Loucy (cell line): Measurements from ENCODE around the gene NCAPD2.

Source experiments
- H2AFZ ChIP-seq: fragments of 200-600 bp; sonication (generic); 2 replicates; pipeline ENCODE4 v1.6.0; 2016; ENCODE audit warnings: antibody characterized with exemption, mild to moderate bottlenecking, low read length, moderate library complexity
- H3F3A ChIP-seq: fragments of 200-600 bp; 2 replicates; pipeline ENCODE4 v1.6.0; 2016; ENCODE audit warnings: antibody characterized with exemption, low read depth, mild to moderate bottlenecking
- H3K27me3 ChIP-seq: fragments of 200-600 bp; sonication (generic); 2 replicates; pipeline ENCODE4 v1.6.1; 2014; ENCODE audit warnings: low read length, mild to moderate bottlenecking; ENCODE audit not compliant: insufficient read depth, poor library complexity, severe bottlenecking
- H3K36me3 ChIP-seq: fragments of 200-600 bp; sonication (generic); 2 replicates; pipeline ENCODE4 v1.6.1; 2016; ENCODE audit warnings: low read length; ENCODE audit not compliant: insufficient read depth
- H3K4me1 ChIP-seq: fragments of 200-600 bp; sonication (generic); 2 replicates; pipeline ENCODE4 v1.5.1; 2014; ENCODE audit warnings: low read length, mild to moderate bottlenecking; ENCODE audit not compliant: insufficient read depth, poor library complexity, severe bottlenecking
- H3K4me2 ChIP-seq: fragments of 200-600 bp; sonication (generic); 2 replicates; pipeline ENCODE4 v1.6.0; 2014; ENCODE audit warnings: antibody characterized with exemption, low read length, low read depth, mild to moderate bottlenecking; ENCODE audit not compliant: poor library complexity, severe bottlenecking
- H3K4me3 ChIP-seq: fragments of 200-600 bp; sonication (generic); 2 replicates; pipeline ENCODE4 v1.5.1; 2014; ENCODE audit warnings: low read length, mild to moderate bottlenecking, mixed read lengths; ENCODE audit not compliant: poor library complexity, severe bottlenecking
- H3K79me2 ChIP-seq: fragments of 200-600 bp; sonication (generic); 2 replicates; pipeline ENCODE4 v1.6.1; 2014; ENCODE audit warnings: low read length; ENCODE audit not compliant: insufficient read depth
- H3K9ac ChIP-seq: fragments of 200-600 bp; sonication (generic); 2 replicates; pipeline ENCODE4 v1.6.0; 2014; ENCODE audit warnings: mild to moderate bottlenecking, low read depth, low read length, moderate library complexity; ENCODE audit not compliant: poor library complexity, severe bottlenecking
- H3K9me2 ChIP-seq: fragments of 200-600 bp; sonication (generic); replicated peaks from 2 replicates; pipeline ENCODE4 v1.6.1; 2016; ENCODE audit warnings: low read depth, low read length, mixed read lengths
- H3K9me3 ChIP-seq: fragments of 200-600 bp; sonication (generic); 2 replicates; pipeline ENCODE4 v1.6.1; 2014; ENCODE audit warnings: mild to moderate bottlenecking, antibody characterized with exemption, low read length, low read depth; ENCODE audit not compliant: insufficient read depth
- H4K20me1 ChIP-seq: fragments of 200-600 bp; sonication (generic); 2 replicates; pipeline ENCODE4 v1.6.0; 2014; ENCODE audit warnings: antibody characterized with exemption, low read length, mild to moderate bottlenecking; ENCODE audit not compliant: insufficient read depth, poor library complexity, severe bottlenecking
- EZH2phosphoT487 ChIP-seq: fragments of 200-600 bp; IDR thresholded peaks from 2 replicates; pipeline ENCODE4 v1.6.1; 2018; ENCODE audit warnings: antibody characterized with exemption, mild to moderate bottlenecking, moderate library complexity, borderline replicate concordance
- TF ChIP-seq, protein P1 (sequence below): fragments of 200-600 bp; sonication (generic); conservative IDR thresholded peaks from 2 replicates; pipeline ENCODE4 v1.5.1; 2014; ENCODE audit warnings: mild to moderate bottlenecking, antibody characterized with exemption, low read length

Gene NCAPD2

DNA sequence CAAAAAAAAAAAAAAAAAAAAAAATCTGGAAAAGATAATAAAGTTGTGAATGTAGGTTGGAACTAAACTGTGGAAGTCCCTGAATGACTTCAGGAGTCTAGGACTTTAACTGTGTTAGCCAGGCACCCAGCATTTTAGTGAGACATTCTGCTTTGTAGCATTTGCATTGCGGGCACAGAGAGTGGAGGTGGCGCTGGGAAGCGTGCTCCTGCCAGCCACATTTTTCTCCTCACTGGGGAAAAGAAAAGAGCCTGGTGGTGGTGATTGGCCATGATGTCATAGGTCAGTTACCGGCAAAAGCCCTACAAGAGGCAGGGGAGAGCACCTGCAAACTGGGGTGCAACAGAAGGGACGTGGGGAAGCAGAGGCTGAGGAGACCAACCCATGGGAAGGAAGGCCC is 30.7 kb downstream of the NCAPD2 start:
- peaks cover 100% of the 10 kb centered on the region for H3K36me3 ChIP-seq
- TF ChIP-seq, protein P1, sequence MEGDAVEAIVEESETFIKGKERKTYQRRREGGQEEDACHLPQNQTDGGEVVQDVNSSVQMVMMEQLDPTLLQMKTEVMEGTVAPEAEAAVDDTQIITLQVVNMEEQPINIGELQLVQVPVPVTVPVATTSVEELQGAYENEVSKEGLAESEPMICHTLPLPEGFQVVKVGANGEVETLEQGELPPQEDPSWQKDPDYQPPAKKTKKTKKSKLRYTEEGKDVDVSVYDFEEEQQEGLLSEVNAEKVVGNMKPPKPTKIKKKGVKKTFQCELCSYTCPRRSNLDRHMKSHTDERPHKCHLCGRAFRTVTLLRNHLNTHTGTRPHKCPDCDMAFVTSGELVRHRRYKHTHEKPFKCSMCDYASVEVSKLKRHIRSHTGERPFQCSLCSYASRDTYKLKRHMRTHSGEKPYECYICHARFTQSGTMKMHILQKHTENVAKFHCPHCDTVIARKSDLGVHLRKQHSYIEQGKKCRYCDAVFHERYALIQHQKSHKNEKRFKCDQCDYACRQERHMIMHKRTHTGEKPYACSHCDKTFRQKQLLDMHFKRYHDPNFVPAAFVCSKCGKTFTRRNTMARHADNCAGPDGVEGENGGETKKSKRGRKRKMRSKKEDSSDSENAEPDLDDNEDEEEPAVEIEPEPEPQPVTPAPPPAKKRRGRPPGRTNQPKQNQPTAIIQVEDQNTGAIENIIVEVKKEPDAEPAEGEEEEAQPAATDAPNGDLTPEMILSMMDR: no peak
- no peak for TF ChIP-seq EZH2phosphoT487

DNA sequence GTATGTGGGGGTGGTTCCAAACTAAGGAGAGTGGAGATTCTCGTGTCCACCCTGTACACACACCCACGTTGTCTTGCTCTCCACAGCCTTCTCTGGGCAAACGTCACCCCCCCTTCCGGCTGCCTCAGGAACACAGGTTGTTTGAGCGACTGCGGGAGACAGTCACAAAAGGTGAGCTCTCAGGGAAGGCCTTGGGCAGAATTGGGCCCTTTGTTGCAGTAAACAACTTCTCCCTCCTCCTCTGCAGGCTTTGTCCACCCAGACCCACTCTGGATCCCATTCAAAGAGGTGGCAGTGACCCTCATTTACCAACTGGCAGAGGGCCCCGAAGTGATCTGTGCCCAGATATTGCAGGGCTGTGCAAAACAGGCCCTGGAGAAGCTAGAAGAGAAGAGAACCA is 32.3 kb downstream of the NCAPD2 start:
- no peak for TF ChIP-seq EZH2phosphoT487
- TF ChIP-seq, protein P1: no peak
- no peaks in the 10 kb centered on the region for H4K20me1 ChIP-seq
- no peak overlapping the region for H2AFZ ChIP-seq
- H3F3A ChIP-seq: peaks cover 2% of the 10 kb centered on the region; the same call in 1 of the 2 replicates
- peaks cover 100% of the 10 kb centered on the region for H3K36me3 ChIP-seq
- no peaks in the 10 kb centered on the region for H3K27me3 ChIP-seq
- no peak overlapping the region for H3K9ac ChIP-seq
- no peaks in the 10 kb centered on the region for H3K9me2 ChIP-seq
- no peaks in the 10 kb centered on the region for H3K9me3 ChIP-seq
- H3K4me1 ChIP-seq: no peaks in the 10 kb centered on the region
- H3K4me2 ChIP-seq: no peak overlapping the region
- H3K4me3 ChIP-seq: no peak overlapping the region
- peaks cover 3% of the 10 kb centered on the region; the same call in 1 of the 2 replicates for H3K79me2 ChIP-seq

More for the DNA sequence above, 30.7 kb downstream of the NCAPD2 start:
- no peaks in the 10 kb centered on the region for H3K27me3 ChIP-seq
- no peak overlapping the region for H2AFZ ChIP-seq
- H3K4me1 ChIP-seq: no peaks in the 10 kb centered on the region
- no peaks in the 10 kb centered on the region for H3F3A ChIP-seq
- no peaks in the 10 kb centered on the region for H3K79me2 ChIP-seq
- H3K9ac ChIP-seq: no peak overlapping the region
- H3K9me3 ChIP-seq: no peaks in the 10 kb centered on the region
- no peak overlapping the region for H3K4me3 ChIP-seq
- no peaks in the 10 kb centered on the region for H3K9me2 ChIP-seq
- no peak overlapping the region for H3K4me2 ChIP-seq
- H4K20me1 ChIP-seq: no peaks in the 10 kb centered on the region

DNA sequence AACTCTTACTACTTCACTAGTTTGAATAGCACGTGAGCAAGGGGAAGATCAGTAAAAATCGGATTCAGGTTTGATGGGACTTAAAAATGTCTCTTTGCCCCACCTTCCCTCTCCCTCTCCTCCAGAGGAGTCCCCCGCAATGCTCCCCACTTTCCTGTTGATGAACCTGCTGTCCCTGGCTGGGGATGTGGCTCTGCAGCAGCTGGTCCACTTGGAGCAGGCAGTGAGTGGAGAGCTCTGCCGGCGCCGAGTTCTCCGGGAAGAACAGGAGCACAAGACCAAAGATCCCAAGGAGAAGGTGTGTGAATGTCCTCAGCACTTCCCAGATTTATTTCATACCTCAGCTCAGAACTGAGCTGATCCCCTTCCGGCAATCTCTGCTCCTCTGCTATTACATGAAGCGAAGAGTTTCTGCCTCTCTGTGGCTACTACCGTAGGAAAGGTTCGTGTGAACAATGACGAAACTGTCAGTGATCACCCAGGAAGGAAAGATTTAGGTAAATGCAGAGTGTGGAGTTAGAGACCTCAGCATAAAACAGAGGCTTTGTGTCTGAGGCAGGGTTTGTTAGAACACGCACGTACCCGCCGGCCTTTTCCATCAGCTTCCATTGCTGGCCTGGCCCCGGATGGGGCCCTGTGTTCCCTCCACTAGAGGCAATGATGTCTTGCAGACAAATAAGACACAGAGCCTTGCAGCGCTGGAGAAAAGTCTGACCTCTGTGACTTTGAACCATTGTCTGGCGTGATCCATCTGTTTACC is 33.0 kb downstream of the NCAPD2 start:
- Histone ChIP-seq H3K27me3 (no peaks in the 10 kb centered on the region), H3K36me3 (peaks cover 100% of the 10 kb centered on the region), H3K4me1 (peaks cover 2% of the 10 kb centered on the region), H3K9me2 (no peaks in the 10 kb centered on the region), H3K4me3 (no peak overlapping the region), H3K9ac (no peak overlapping the region), H3K79me2 (peaks cover 11% of the 10 kb centered on the region; the same call in 1 of the 2 replicates), H3F3A (peaks cover 2% of the 10 kb centered on the region; the same call in 1 of the 2 replicates), H3K9me3 (no peaks in the 10 kb centered on the region), H2AFZ (no peak overlapping the region), H3K4me2 (no peak overlapping the region), H4K20me1 (peaks cover 1% of the 10 kb centered on the region)
- TF ChIP-seq EZH2phosphoT487: no peak
- TF ChIP-seq, protein P1: no peak
